Ishikawa (cell line): ENCODE data around the gene RSBN1L.

Experiments used
- CEBPB ChIP-seq: IDR thresholded peaks from 2 replicates; pipeline ENCODE4 v1.6.1; 2012
- CREB1 ChIP-seq: IDR thresholded peaks from 2 replicates; pipeline ENCODE4 v1.6.1; 2012; ENCODE audit warnings: low read depth
- EGR1 ChIP-seq: IDR thresholded peaks from 2 replicates; pipeline ENCODE4 v1.6.1; 2012
- EP300 ChIP-seq: IDR thresholded peaks from 2 replicates; pipeline ENCODE4 v1.6.1; 2012; ENCODE audit warnings: borderline replicate concordance
- FOXM1 ChIP-seq: IDR thresholded peaks from 2 replicates; pipeline ENCODE4 v1.6.1; 2012; ENCODE audit warnings: low read depth, borderline replicate concordance
- NFIC ChIP-seq: IDR thresholded peaks from 2 replicates; pipeline ENCODE4 v1.6.1; 2012
- RAD21 ChIP-seq: IDR thresholded peaks from 2 replicates; pipeline ENCODE4 v1.6.1; 2012; ENCODE audit warnings: low read depth
- REST ChIP-seq: IDR thresholded peaks from 2 replicates; pipeline ENCODE4 v1.6.1; 2012; ENCODE audit warnings: low read depth, mild to moderate bottlenecking
- TAF1 ChIP-seq: IDR thresholded peaks from 2 replicates; pipeline ENCODE4 v1.6.1; 2012; ENCODE audit warnings: low read depth, mild to moderate bottlenecking
- TCF12 ChIP-seq: IDR thresholded peaks from 2 replicates; pipeline ENCODE4 v1.6.1; 2012; ENCODE audit warnings: low read depth
- TEAD4 ChIP-seq: IDR thresholded peaks from 2 replicates; pipeline ENCODE4 v1.6.1; 2012
- YY1 ChIP-seq: IDR thresholded peaks from 2 replicates; pipeline ENCODE4 v1.6.1; 2012; ENCODE audit warnings: low read depth
- ZBTB7A ChIP-seq: IDR thresholded peaks from 2 replicates; pipeline ENCODE4 v1.6.1; 2012; ENCODE audit warnings: low read depth
- TF ChIP-seq, protein P1 (sequence below): IDR thresholded peaks from 2 replicates; pipeline ENCODE4 v1.6.1; 2012
- TF ChIP-seq, protein P2 (sequence below): IDR thresholded peaks from 2 replicates; pipeline ENCODE4 v1.6.1; 2012

The RSBN1L gene

DNA sequence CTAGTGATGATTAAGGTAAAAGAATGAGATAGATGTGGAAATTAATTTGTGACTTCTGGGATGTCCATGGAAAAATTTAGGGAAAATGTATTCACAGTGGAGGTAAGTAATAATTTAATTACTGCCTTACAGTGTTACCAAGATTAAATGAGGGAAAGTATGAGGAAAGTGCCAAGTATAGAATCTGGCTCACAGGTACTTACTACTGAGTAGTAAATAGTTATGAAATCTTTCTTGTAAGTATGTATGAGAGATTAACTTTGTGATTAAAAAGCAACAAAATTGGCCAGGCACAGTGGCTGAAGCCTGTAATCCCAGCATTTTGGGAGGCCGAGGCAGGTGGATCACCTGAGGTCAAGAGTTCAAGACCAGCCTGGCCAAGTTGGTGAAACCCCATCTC, 42.1 kb downstream of the RSBN1L start:
- no peak for TF ChIP-seq NFIC
- TF ChIP-seq REST, result no peak
- TF ChIP-seq ZBTB7A, result no peak
- TF ChIP-seq CEBPB, result no peak
- no peak for TF ChIP-seq CREB1

DNA sequence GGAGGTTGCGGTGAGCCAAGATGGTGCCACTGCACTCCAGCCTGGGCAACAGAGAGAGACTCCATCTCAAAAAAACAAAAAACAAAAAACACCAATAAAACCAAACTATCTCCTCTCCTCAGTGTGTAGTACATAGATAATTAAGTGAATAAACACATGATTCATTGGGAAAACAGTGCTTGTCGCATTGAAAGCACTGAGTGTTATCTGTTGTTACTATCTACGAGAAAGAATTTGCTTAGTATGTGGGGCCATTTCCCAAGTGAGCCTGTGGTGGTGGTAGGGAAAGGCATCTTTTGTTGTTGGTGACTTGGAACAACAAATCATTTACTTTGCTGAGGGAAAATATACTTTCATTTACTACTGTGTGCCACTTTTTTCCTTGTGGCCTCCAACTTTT, 42.6 kb downstream of the RSBN1L start:
- TF ChIP-seq FOXM1 (no peak), TEAD4 (no peak), EGR1 (no peak), CREB1 (no peak), RAD21 (no peak), YY1 (no peak), CEBPB (no peak), EP300 (no peak), REST (no peak), NFIC (no peak), TCF12 (no peak), ZBTB7A (no peak), TAF1 (no peak)
- TF ChIP-seq, protein P1, sequence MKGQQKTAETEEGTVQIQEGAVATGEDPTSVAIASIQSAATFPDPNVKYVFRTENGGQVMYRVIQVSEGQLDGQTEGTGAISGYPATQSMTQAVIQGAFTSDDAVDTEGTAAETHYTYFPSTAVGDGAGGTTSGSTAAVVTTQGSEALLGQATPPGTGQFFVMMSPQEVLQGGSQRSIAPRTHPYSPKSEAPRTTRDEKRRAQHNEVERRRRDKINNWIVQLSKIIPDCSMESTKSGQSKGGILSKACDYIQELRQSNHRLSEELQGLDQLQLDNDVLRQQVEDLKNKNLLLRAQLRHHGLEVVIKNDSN, result no peak
- TF ChIP-seq, protein P2, sequence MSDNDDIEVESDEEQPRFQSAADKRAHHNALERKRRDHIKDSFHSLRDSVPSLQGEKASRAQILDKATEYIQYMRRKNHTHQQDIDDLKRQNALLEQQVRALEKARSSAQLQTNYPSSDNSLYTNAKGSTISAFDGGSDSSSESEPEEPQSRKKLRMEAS, result no peak

DNA sequence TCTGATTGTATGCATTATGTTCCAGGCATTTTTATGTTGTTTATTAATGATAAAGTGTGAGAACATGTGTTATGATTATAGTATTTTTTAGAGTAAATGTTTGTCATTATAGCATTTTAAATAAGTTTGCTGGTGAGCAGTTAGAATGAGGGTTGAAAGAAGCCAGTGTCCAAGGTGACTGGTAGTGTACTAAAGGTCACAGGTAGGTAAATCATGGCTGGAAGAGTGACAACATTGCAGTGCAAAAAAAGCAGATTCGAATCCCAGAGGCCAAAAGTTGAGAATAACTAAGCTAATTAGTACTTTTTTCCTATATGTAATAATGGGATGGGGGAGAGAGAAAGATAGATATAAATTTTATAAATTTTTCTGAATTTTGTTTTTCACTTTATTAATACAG, 44.0 kb downstream of the RSBN1L start:
- TF ChIP-seq NFIC (no peak), FOXM1 (no peak), TEAD4 (no peak), ZBTB7A (no peak), TCF12 (no peak), EGR1 (no peak), EP300 (no peak), CEBPB (no peak), RAD21 (no peak)

DNA sequence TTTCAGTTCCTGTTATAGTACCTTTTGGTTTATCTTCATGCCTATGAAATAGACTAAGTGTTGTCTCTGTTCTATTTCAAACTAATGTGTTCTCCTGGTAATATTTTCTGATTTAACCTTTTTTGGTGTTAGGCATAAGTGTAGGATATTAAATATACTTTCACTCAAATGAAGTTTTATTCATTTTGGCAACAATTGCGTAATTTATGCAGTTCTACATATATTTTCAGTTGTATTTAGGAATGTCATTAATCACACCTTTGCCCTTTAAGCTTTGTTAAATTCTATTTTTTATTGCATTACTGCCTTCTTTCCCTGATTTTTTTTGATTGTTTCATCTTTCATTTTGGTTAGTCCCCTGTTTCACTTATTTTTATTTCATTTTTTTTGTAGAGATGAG, 47.3 kb downstream of the RSBN1L start:
- TF ChIP-seq CREB1 (no peak), REST (no peak), NFIC (no peak), TAF1 (no peak), TEAD4 (no peak), TCF12 (no peak), RAD21 (no peak), YY1 (no peak), ZBTB7A (no peak), CEBPB (no peak), FOXM1 (no peak), EGR1 (no peak), EP300 (no peak)
- TF ChIP-seq, protein P2, result no peak
- TF ChIP-seq, protein P1, result no peak

- TF ChIP-seq, protein P1, result no peak
- TF ChIP-seq TEAD4 (no peak), ZBTB7A (no peak), REST (no peak), FOXM1 (no peak)
- TF ChIP-seq, protein P2, result no peak
These were observed 49.5 kb downstream of the RSBN1L start for GRCh38 chr7:77745746-77746145.
